CD4-positive, alpha-beta T cell treated with Interleukin-6 for 4 hours (primary cell): ENCODE data around the gene SDHB.

Experiments used
- DNase-seq: peaks from one replicate; pipeline ENCODE4 v3.0.0-alpha.2; 2020; ENCODE audit warnings: mixed read lengths

The SDHB gene

GRCh38 chr1:17053685-17054410, at the start of gene SDHB:
TSS of gene SDHB (minus strand) at chr1:17054032. CDS start at chr1:17054019, 13 bp downstream.
- DNase-seq, result peak; percentile 98

GRCh38 chr1:17102232-17102631, 48.4 kb upstream of the SDHB start:
- DNase-seq, result no peak

GRCh38 chr1:17101261-17101660, 47.4 kb upstream of the SDHB start:
- no peak for DNase-seq

- DNase-seq, result no peak
Measured at GRCh38 chr1:17099616-17100340, 45.9 kb upstream of the SDHB start.

GRCh38 chr1:17098446-17099317, 44.9 kb upstream of the SDHB start:
- no peak for DNase-seq

GRCh38 chr1:17097787-17098186, 44.0 kb upstream of the SDHB start:
- no peak for DNase-seq

- no peak for DNase-seq
Measured at GRCh38 chr1:17097147-17097546, 43.3 kb upstream of the SDHB start.

GRCh38 chr1:17096584-17096983, 42.8 kb upstream of the SDHB start:
- DNase-seq, result no peak

GRCh38 chr1:17095141-17095540, 41.3 kb upstream of the SDHB start:
- DNase-seq, result no peak

GRCh38 chr1:17094664-17095063, 40.8 kb upstream of the SDHB start:
- DNase-seq, result no peak

GRCh38 chr1:17093822-17094393, 40.1 kb upstream of the SDHB start:
- DNase-seq, result no peak

- no peak for DNase-seq
Measured at GRCh38 chr1:17091252-17091651, 37.4 kb upstream of the SDHB start.

GRCh38 chr1:17089506-17089905, 35.7 kb upstream of the SDHB start:
- DNase-seq, result no peak

- DNase-seq, result no peak
Measured at GRCh38 chr1:17086751-17087150, 32.9 kb upstream of the SDHB start.

GRCh38 chr1:17084787-17085186, 31.0 kb upstream of the SDHB start:
- no peak for DNase-seq

- DNase-seq, result no peak
Measured at GRCh38 chr1:17082761-17083160, 28.9 kb upstream of the SDHB start.

GRCh38 chr1:17081439-17081838, 27.6 kb upstream of the SDHB start:
- DNase-seq, result no peak

- DNase-seq, result no peak
Measured at GRCh38 chr1:17080880-17081279, 27.0 kb upstream of the SDHB start.

- DNase-seq, result no peak
Measured at GRCh38 chr1:17080085-17080759, 26.4 kb upstream of the SDHB start.

GRCh38 chr1:17078991-17079868, 25.4 kb upstream of the SDHB start:
- DNase-seq, result no peak

GRCh38 chr1:17075470-17076255, 21.8 kb upstream of the SDHB start:
- peak; percentile 7 for DNase-seq
